Loucy (cell line): ENCODE data around the gene ALDH1A2.

Experiments
- CTCF ChIP-seq: fragments of 200-600 bp; sonication (generic); conservative IDR thresholded peaks from 2 replicates; pipeline ENCODE4 v1.5.1; 2014; ENCODE audit warnings: mild to moderate bottlenecking, antibody characterized with exemption, low read length
- EZH2phosphoT487 ChIP-seq: fragments of 200-600 bp; IDR thresholded peaks from 2 replicates; pipeline ENCODE4 v1.6.1; 2018; ENCODE audit warnings: antibody characterized with exemption, mild to moderate bottlenecking, moderate library complexity, borderline replicate concordance

- TF ChIP-seq CTCF = no peak
- no peak for TF ChIP-seq EZH2phosphoT487
Observed at GRCh38 chr15:58016581-58017175, 48.8 kb downstream of the ALDH1A2 start.
